Osteoblast (primary cell): ENCODE results near the gene NPAS4. TPM values are rescaled to one million over a fixed set of nuclear protein-coding genes. Genes with fewer than 3 reads are reported as not detected.

ENCODE experiments used
- DNase-seq: peaks from one replicate; pipeline ENCODE4 v3.0.0; 2011; ENCODE audit warnings: low spot score, mixed read lengths; ENCODE audit not compliant: insufficient read length; ENCODE audit errors: missing footprints
- H2AFZ ChIP-seq: 2 replicates; pipeline ENCODE4 v1.6.0; 2011; ENCODE audit warnings: mild to moderate bottlenecking, low read length
- H3K27ac ChIP-seq: 2 replicates; pipeline ENCODE4 v1.5.1; 2011; ENCODE audit warnings: mild to moderate bottlenecking, low read depth, low read length, moderate library complexity
- H3K27me3 ChIP-seq: 2 replicates; pipeline ENCODE4 v1.6.0; 2012; ENCODE audit warnings: mild to moderate bottlenecking, control low read depth, inconsistent platforms, low read length, moderate library complexity; ENCODE audit not compliant: insufficient read depth
- H3K36me3 ChIP-seq: 2 replicates; pipeline ENCODE4 v1.5.1; 2011; ENCODE audit warnings: mild to moderate bottlenecking, low read length, control low read depth, moderate library complexity; ENCODE audit not compliant: insufficient read depth
- H3K4me1 ChIP-seq: 2 replicates; pipeline ENCODE4 v1.5.1; 2011; ENCODE audit warnings: mild to moderate bottlenecking, low read length, control low read depth, moderate library complexity; ENCODE audit not compliant: insufficient read depth
- H3K4me2 ChIP-seq: 2 replicates; pipeline ENCODE4 v1.6.0; 2011; ENCODE audit warnings: mild to moderate bottlenecking, low read length; ENCODE audit not compliant: insufficient read depth
- H3K4me3 ChIP-seq: fragments of 200-600 bp; sonication (generic); 3 replicates; pipeline ENCODE4 v1.5.1; 2012; ENCODE audit warnings: mild to moderate bottlenecking, low read length, inconsistent platforms; ENCODE audit not compliant: insufficient read depth
- H3K79me2 ChIP-seq: 2 replicates; pipeline ENCODE4 v1.6.0; 2012; ENCODE audit warnings: mild to moderate bottlenecking, low read length, control low read depth, inconsistent platforms; ENCODE audit not compliant: insufficient read depth
- H3K9me3 ChIP-seq: 2 replicates; pipeline ENCODE4 v1.5.1; 2011; ENCODE audit warnings: low read depth, low read length, control low read depth
- H4K20me1 ChIP-seq: 2 replicates; pipeline ENCODE4 v1.6.0; 2012; ENCODE audit warnings: mild to moderate bottlenecking, low read length, control low read depth; ENCODE audit not compliant: insufficient read depth
- total RNA-seq: library from RNA; depleted of rRNA; stranded (reverse); fragments of >200 nt; gene quantifications from 2 replicates; pipeline ENCODE4 v1.2.3, GENCODE V29; 2012
- TF ChIP-seq, protein P1 (sequence below): IDR thresholded peaks from 2 replicates; pipeline ENCODE4 v1.5.1; 2011; ENCODE audit warnings: mild to moderate bottlenecking, low read depth, low read length, moderate library complexity; ENCODE audit errors: extremely low read depth

The NPAS4 gene
- total RNA-seq, 1 donor, result 0.36 TPM

DNA sequence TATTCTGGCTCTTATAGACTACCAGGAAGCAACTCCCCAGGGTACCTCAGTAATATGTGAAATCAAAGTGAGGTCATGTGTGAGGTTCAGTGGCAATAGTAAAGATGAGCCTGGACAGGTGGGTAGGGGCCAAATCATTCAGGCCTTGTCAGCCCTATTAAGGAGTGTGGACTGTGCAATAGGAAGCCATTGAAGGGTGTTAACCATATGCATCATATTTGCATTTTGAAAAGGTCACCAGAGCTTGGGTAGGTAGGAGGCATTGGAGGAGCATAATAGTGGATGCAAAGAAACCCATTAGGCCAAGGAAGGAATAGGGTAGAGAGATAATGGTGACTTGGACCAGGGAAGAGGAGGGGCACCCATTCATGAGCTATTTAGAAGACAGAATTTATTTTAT lies 26.2 kb downstream of the NPAS4 start:
- no peak overlapping the region for H3K4me3 ChIP-seq
- H3K27ac ChIP-seq, result no peak overlapping the region
- no peak overlapping the region for H3K4me2 ChIP-seq
- H3K4me1 ChIP-seq, result peaks cover 16% of the 10 kb centered on the region
- H3K36me3 ChIP-seq, result no peaks in the 10 kb centered on the region
- no peak for DNase-seq
- no peaks in the 10 kb centered on the region for H3K79me2 ChIP-seq
- H2AFZ ChIP-seq, result no peak overlapping the region
- H3K9me3 ChIP-seq, result no peaks in the 10 kb centered on the region
- H4K20me1 ChIP-seq, result no peaks in the 10 kb centered on the region
- peaks cover 41% of the 10 kb centered on the region for H3K27me3 ChIP-seq
- TF ChIP-seq, protein P1, sequence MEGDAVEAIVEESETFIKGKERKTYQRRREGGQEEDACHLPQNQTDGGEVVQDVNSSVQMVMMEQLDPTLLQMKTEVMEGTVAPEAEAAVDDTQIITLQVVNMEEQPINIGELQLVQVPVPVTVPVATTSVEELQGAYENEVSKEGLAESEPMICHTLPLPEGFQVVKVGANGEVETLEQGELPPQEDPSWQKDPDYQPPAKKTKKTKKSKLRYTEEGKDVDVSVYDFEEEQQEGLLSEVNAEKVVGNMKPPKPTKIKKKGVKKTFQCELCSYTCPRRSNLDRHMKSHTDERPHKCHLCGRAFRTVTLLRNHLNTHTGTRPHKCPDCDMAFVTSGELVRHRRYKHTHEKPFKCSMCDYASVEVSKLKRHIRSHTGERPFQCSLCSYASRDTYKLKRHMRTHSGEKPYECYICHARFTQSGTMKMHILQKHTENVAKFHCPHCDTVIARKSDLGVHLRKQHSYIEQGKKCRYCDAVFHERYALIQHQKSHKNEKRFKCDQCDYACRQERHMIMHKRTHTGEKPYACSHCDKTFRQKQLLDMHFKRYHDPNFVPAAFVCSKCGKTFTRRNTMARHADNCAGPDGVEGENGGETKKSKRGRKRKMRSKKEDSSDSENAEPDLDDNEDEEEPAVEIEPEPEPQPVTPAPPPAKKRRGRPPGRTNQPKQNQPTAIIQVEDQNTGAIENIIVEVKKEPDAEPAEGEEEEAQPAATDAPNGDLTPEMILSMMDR, result no peak

DNA sequence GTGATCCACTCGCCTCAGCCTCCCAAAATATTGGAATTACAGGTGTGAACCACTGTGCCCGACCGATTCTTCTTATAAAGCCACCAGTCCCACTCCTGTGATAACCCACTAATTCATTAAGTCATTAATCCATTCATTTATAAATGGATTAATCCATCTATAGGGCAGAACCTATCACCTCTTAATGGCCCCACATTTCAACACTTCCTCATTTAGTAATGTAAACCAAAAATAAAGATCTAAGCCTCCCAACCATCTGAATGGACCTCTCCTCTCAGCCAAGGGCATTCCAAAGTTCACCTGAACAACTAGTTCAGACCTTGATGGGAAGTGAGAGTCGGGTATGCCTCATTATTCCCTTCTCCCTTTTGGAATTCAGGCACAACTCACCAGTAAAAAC lies 27.7 kb downstream of the NPAS4 start:
- Histone ChIP-seq H3K27me3 (peaks cover 46% of the 10 kb centered on the region), H3K9me3 (no peaks in the 10 kb centered on the region)
- TF ChIP-seq, protein P1, result no peak

DNA sequence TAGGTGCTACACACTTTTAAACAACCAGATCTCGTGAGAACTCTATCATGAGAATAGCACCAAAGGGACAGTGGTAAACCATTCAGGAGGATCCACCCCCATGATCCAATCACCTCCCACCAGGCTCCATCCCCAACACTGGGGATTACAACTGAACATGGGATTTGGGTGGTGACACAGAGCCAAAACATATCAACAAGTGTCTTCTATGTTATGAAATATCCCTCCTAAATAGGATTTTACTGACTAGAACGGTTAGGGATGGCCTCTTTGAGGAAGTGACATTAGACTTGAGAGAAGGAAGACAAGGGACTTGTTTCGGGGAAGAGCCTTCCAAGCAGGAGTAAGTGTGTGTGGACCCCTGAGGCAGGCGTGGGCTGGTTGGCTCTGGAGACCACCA lies 29.7 kb downstream of the NPAS4 start:
- no peak overlapping the region for H3K4me3 ChIP-seq
- H2AFZ ChIP-seq, result no peak overlapping the region
- H3K79me2 ChIP-seq, result no peaks in the 10 kb centered on the region
- H3K27me3 ChIP-seq, result peaks cover 59% of the 10 kb centered on the region
- no peaks in the 10 kb centered on the region for H3K4me1 ChIP-seq
- TF ChIP-seq, protein P1, result no peak
- H4K20me1 ChIP-seq, result no peaks in the 10 kb centered on the region
- DNase-seq, result no peak
- no peak overlapping the region for H3K27ac ChIP-seq
- H3K36me3 ChIP-seq, result no peaks in the 10 kb centered on the region
- no peak overlapping the region for H3K4me2 ChIP-seq
- H3K9me3 ChIP-seq, result no peaks in the 10 kb centered on the region

More for the DNA sequence above, 27.7 kb downstream of the NPAS4 start:
- Histone ChIP-seq H3K27ac (no peak overlapping the region), H2AFZ (no peak overlapping the region), H3K4me3 (no peak overlapping the region), H3K4me2 (no peak overlapping the region), H3K79me2 (no peaks in the 10 kb centered on the region), H3K4me1 (peaks cover 11% of the 10 kb centered on the region), H4K20me1 (no peaks in the 10 kb centered on the region), H3K36me3 (no peaks in the 10 kb centered on the region)
- DNase-seq, result no peak

DNA sequence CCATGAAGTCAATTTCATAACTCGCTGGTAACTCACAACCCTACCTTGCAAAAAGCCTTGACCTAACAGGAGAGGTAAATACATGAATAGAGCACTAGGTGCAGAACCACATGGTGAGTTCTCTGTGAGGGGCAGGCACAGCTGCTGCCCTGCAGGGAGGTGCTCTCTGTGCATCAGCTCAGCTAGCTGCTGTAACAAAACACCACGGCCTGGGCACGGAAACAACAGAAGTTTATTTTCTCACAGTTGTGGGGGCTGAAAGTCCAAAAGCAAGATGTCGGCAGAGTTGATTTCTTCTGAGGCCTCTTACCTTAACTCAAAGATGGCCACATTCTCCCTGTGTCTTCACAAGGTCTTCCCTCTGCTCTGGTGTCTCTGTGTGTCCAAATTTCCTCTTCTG lies 30.8 kb downstream of the NPAS4 start:
- Histone ChIP-seq H3K36me3 (no peaks in the 10 kb centered on the region), H3K4me2 (no peak overlapping the region), H2AFZ (no peak overlapping the region), H4K20me1 (no peaks in the 10 kb centered on the region), H3K4me3 (no peak overlapping the region), H3K79me2 (no peaks in the 10 kb centered on the region), H3K9me3 (no peaks in the 10 kb centered on the region), H3K4me1 (no peaks in the 10 kb centered on the region), H3K27ac (no peak overlapping the region), H3K27me3 (peaks cover 54% of the 10 kb centered on the region)
- TF ChIP-seq, protein P1, result no peak
- no peak for DNase-seq
